Putamen (tissue), 1 donor: ENCODE results near the gene PACSIN2.
A peak's percentile ranks its signal among the peaks of the same experiment; 100 is the strongest.

Experiments used
- DNase-seq: peaks from one replicate; pipeline ENCODE4 v3.0.0-alpha.2; 2016; ENCODE audit warnings: low spot score

The PACSIN2 gene

GRCh38 chr22:42856865-42857704 lies 157.9 kb downstream of the PACSIN2 start, which contains the start of gene ARFGAP3:
Gene ARFGAP3 (minus strand): TSS chr22:42857273. CDS start chr22:42857182, 91 bp downstream.
- DNase-seq, result peak; percentile 93

- DNase-seq, result peak; percentile 45
These were observed 158.6 kb downstream of the PACSIN2 start for GRCh38 chr22:42856179-42856864.

- no peak for DNase-seq
These were observed 159.2 kb downstream of the PACSIN2 start for GRCh38 chr22:42855721-42856120.

- no peak for DNase-seq
These were observed 159.7 kb downstream of the PACSIN2 start for GRCh38 chr22:42855211-42855610.

- DNase-seq, result no peak
These were observed 165.9 kb downstream of the PACSIN2 start for GRCh38 chr22:42848941-42849550.

- DNase-seq, result no peak
These were observed 167.8 kb downstream of the PACSIN2 start for GRCh38 chr22:42847110-42847509.

GRCh38 chr22:42844756-42845155 lies 170.2 kb downstream of the PACSIN2 start:
- DNase-seq, result no peak

GRCh38 chr22:42842658-42843370 lies 172.1 kb downstream of the PACSIN2 start:
- no peak for DNase-seq

GRCh38 chr22:42841444-42841843 lies 173.5 kb downstream of the PACSIN2 start:
- DNase-seq, result no peak

- no peak for DNase-seq
These were observed 177.4 kb downstream of the PACSIN2 start for GRCh38 chr22:42837556-42837955.

GRCh38 chr22:42836026-42836425 lies 178.9 kb downstream of the PACSIN2 start:
- DNase-seq, result no peak

- no peak for DNase-seq
These were observed 180.6 kb downstream of the PACSIN2 start for GRCh38 chr22:42834177-42834949.

GRCh38 chr22:42833104-42833503 lies 181.8 kb downstream of the PACSIN2 start:
- DNase-seq, result no peak

- DNase-seq, result no peak
These were observed 183.2 kb downstream of the PACSIN2 start for GRCh38 chr22:42831712-42832111.

- no peak for DNase-seq
These were observed 184.8 kb downstream of the PACSIN2 start for GRCh38 chr22:42830161-42830560.

GRCh38 chr22:42829302-42829701 lies 185.6 kb downstream of the PACSIN2 start:
- DNase-seq, result no peak

- no peak for DNase-seq
These were observed 189.2 kb downstream of the PACSIN2 start for GRCh38 chr22:42825796-42826195.

- no peak for DNase-seq
These were observed 193.6 kb downstream of the PACSIN2 start for GRCh38 chr22:42821386-42821785.

- no peak for DNase-seq
These were observed 194.7 kb downstream of the PACSIN2 start for GRCh38 chr22:42820045-42820763.
